ENCODE results near the gene NFYA. TPM values are rescaled to one million over a fixed set of nuclear protein-coding genes. Genes with fewer than 3 reads are reported as not detected.

The NFYA gene
- polyA plus RNA-seq, 2 of the 4 experiments (the other 2 are of a cell fraction): 11.2 to 17.0 TPM

- POLR2A ChIA-PET: interaction anchor here (1.1 kb wide), 1 partner anchor 44 kb away, joined by 3 read pairs; the partner anchor contains the start of genes NFYA and OARD1
- Histone ChIP-seq H3K27ac (peak overlapping the region; percentile 67 to 85), H3K9me3 (no peaks in the 10 kb centered on the region), H3K4me1 (peaks cover 12% of the 10 kb centered on the region; the same call in 2 of the 3 replicates), H3K4me2 (peak overlapping the region; percentile 62), H3K4me3 (no peak overlapping the region)
- TF ChIP-seq KDM5A (IDR thresholded peaks at IDR 0.05): no peak
- CTCF ChIA-PET: interaction anchor here (0.6 to 8.0 kb wide), 44 partner anchors 8 to 1682 kb away, joined by 3 to 71 read pairs (median 4); partner anchors contain the start of gene UNC5CL
- FAIRE-seq (no peak), ATAC-seq (no peak; a peak in 2 of 6 replicates), DNase-seq (ENCODE audit: low read depth in 1 of 2, low spot score in 1 of 2) (no peak)
- 87% methylated on average over 11 of the region's 13 CpGs for WGBS (ENCODE audit: missing lambda C conversion rate)
These were observed 44.0 kb upstream of the NFYA start for GRCh38 chr6:41028561-41029412.

DNA sequence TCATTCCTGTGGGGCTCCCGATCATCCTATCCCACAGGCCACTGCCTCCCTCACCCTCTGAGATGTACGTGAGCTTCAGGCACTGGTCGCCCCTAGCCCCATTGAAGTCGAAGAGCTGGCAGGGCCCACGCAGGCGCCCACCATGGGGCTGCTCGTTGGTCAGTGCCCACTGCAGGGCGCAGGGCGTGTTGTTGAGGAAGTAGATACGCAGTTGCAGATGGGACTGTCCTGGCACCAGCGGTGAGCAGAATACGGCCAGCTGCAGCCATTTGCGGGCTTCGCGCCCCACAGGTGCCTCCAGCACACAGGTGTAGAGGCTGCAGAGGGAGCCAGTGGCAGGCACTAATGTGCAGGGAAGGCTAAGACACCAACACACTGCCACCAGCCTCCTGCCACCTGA lies 39.9 kb upstream of the NFYA start:
- Histone ChIP-seq H3K4me3 (no peak overlapping the region), H3K27ac (no peak overlapping the region), H3K4me1 (peaks cover 25% of the 10 kb centered on the region), H3K4me2 (no peak overlapping the region), H3K9me3 (no peaks in the 10 kb centered on the region)
- ChIA-PET CTCF (no interaction called here), POLR2A (no interaction called here)
- TF ChIP-seq, protein P1, sequence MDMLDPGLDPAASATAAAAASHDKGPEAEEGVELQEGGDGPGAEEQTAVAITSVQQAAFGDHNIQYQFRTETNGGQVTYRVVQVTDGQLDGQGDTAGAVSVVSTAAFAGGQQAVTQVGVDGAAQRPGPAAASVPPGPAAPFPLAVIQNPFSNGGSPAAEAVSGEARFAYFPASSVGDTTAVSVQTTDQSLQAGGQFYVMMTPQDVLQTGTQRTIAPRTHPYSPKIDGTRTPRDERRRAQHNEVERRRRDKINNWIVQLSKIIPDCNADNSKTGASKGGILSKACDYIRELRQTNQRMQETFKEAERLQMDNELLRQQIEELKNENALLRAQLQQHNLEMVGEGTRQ (IDR thresholded peaks at IDR 0.05): no peak
- TF ChIP-seq EHMT2 (IDR thresholded peaks at IDR 0.05; ENCODE audit: low read depth) (no peak), ZSCAN20 (CRISPR knock-in tag; IDR thresholded peaks at IDR 0.05) (no peak), JUNB (IDR thresholded peaks at IDR 0.05) (no peak), PHF8 (IDR thresholded peaks at IDR 0.05; ENCODE audit: borderline replicate concordance, low read depth) (no peak), ZC3H11A (IDR thresholded peaks at IDR 0.05) (no peak), BHLHE40 (IDR thresholded peaks at IDR 0.05; ENCODE audit: low read depth, low read length) (no peak), TFCP2L1 (CRISPR knock-in tag; IDR thresholded peaks at IDR 0.05) (no peak), POLR2AphosphoS2 (conservative IDR thresholded peaks at IDR 0.05; ENCODE audit: low read length) (no peak), FOSB (CRISPR knock-in tag; IDR thresholded peaks at IDR 0.05) (no peak)
- TF ChIP-seq, protein P2, sequence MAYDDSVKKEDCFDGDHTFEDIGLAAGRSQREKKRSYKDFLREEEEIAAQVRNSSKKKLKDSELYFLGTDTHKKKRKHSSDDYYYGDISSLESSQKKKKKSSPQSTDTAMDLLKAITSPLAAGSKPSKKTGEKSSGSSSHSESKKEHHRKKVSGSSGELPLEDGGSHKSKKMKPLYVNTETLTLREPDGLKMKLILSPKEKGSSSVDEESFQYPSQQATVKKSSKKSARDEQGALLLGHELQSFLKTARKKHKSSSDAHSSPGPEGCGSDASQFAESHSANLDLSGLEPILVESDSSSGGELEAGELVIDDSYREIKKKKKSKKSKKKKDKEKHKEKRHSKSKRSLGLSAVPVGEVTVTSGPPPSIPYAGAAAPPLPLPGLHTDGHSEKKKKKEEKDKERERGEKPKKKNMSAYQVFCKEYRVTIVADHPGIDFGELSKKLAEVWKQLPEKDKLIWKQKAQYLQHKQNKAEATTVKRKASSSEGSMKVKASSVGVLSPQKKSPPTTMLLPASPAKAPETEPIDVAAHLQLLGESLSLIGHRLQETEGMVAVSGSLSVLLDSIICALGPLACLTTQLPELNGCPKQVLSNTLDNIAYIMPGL (CRISPR knock-in tag; IDR thresholded peaks at IDR 0.05; ENCODE audit: borderline replicate concordance): no peak
- DNase-seq (ENCODE audit: low read depth in 1 of 2, low spot score in 1 of 2) (no peak), ATAC-seq (no peak), FAIRE-seq (no peak)
- 98% methylated on average over 8 of the region's 15 CpGs for WGBS (ENCODE audit: missing lambda C conversion rate)

DNA sequence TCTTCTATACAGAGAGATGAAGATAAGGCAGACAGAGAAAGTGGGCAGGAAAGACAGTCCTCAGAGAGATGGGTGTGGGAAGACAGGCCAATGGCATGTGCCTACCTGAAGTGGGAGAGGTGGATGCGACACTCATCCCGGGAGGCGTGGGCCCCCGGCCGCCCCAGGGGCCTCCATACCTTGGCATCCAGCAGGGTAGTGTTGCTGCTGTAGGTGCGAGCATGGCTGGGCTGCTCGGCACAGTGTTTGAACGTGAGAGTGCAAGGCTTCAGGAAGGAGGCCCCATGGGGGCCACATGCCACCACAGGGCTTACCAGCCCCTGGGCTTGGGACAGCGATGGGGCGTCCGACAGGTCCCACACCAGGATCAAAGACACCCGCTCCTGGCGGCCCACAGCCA lies 39.0 kb upstream of the NFYA start:
- Histone ChIP-seq H3K4me2 (no peak overlapping the region), H3K4me3 (no peak overlapping the region), H3K27ac (no peak overlapping the region), H3K9me3 (no peaks in the 10 kb centered on the region), H3K4me1 (peaks cover 26% of the 10 kb centered on the region)
- ChIA-PET CTCF (interaction anchor here (2.3 kb wide), 1 partner anchor 139 kb away, joined by 5 read pairs; no protein-coding TSS in a partner anchor), POLR2A (no interaction called here)
- FAIRE-seq: no peak
- WGBS (ENCODE audit: missing lambda C conversion rate): 95% methylated on average over 8 of the region's 13 CpGs
- DNase-seq (ENCODE audit: low read depth in 1 of 2, low spot score in 1 of 2): no peak
- no peak for ATAC-seq
- TF ChIP-seq REST (IDR thresholded peaks at IDR 0.05) (no peak), TFCP2L1 (CRISPR knock-in tag; IDR thresholded peaks at IDR 0.05) (no peak), EHF (CRISPR knock-in tag; IDR thresholded peaks at IDR 0.05) (no peak), SMC3 (IDR thresholded peaks at IDR 0.05) (no peak), EP300 (IDR thresholded peaks at IDR 0.05) (no peak), MAZ (IDR thresholded peaks at IDR 0.05; ENCODE audit: borderline replicate concordance, low read depth, low read length) (no peak), RNF2 (IDR thresholded peaks at IDR 0.05; ENCODE audit: borderline replicate concordance, low read depth) (no peak), NPAS2 (CRISPR knock-in tag; IDR thresholded peaks at IDR 0.05; ENCODE audit: borderline replicate concordance) (no peak), RAD21 (conservative IDR thresholded peaks at IDR 0.05 in 1 of 2, IDR thresholded peaks at IDR 0.05 in 1 of 2) (no peak), POLR2A (IDR thresholded peaks at IDR 0.05; ENCODE audit: low read length) (no peak), HDAC2 (IDR thresholded peaks at IDR 0.05) (no peak), ZFP36 (IDR thresholded peaks at IDR 0.05; ENCODE audit: borderline replicate concordance, partially characterized antibody) (no peak), JUNB (IDR thresholded peaks at IDR 0.05) (no peak), ESRRA (IDR thresholded peaks at IDR 0.05; ENCODE audit: borderline replicate concordance, low read length) (no peak), SREBF2 (IDR thresholded peaks at IDR 0.05) (no peak), PBX3 (IDR thresholded peaks at IDR 0.05) (no peak), RFX5 (IDR thresholded peaks at IDR 0.05) (no peak)

Data from A549 (cell line).